HL-60 (cell line): ENCODE data around the gene SLC15A3.

ENCODE experiments used
- DNase-seq, 2 experiments: peaks; one replicate each; pipeline ENCODE4 v3.0.0-alpha.2; 2010 to 2020; ENCODE audit warnings: low read depth in 1 of 2, low spot score in 1 of 2
- H3K27ac ChIP-seq: fragments of 250-450 bp; sonication (Bioruptor Pico); replicated peaks from 2 replicates; pipeline ENCODE4 v1.5.1; 2020; ENCODE audit warnings: mild to moderate bottlenecking, moderate library complexity
- H3K27me3 ChIP-seq: fragments of 250-450 bp; sonication (Bioruptor Pico); 2 replicates; pipeline ENCODE4 v1.5.1; 2021; ENCODE audit warnings: mild to moderate bottlenecking, moderate library complexity; ENCODE audit not compliant: insufficient read depth, poor library complexity, severe bottlenecking
- H3K4me3 ChIP-seq: replicated peaks from 2 replicates; pipeline ENCODE4 v1.5.1; 2011; ENCODE audit warnings: mild to moderate bottlenecking, control low read depth, low read length; ENCODE audit not compliant: insufficient read depth
- CTCF ChIP-seq: IDR thresholded peaks from one replicate; pipeline ENCODE4 v1.5.1; 2011; ENCODE audit warnings: low read length, control low read depth, inconsistent platforms; ENCODE audit not compliant: insufficient read depth
- GABPA ChIP-seq: IDR thresholded peaks from 2 replicates; pipeline ENCODE4 v1.6.1; 2012; ENCODE audit warnings: low read depth
- POLR2AphosphoS5 ChIP-seq: IDR thresholded peaks from 2 replicates; pipeline ENCODE4 v1.6.1; 2012; ENCODE audit warnings: low read depth
- REST ChIP-seq: IDR thresholded peaks from 2 replicates; pipeline ENCODE4 v1.6.1; 2012; ENCODE audit warnings: low read depth; ENCODE audit not compliant: insufficient replicate concordance
- SPI1 ChIP-seq: IDR thresholded peaks from 2 replicates; pipeline ENCODE4 v1.6.1; 2012; ENCODE audit warnings: low read depth, mild to moderate bottlenecking, borderline replicate concordance

Gene SLC15A3

GRCh38 chr11:60897496-60897895, 54.5 kb downstream of the SLC15A3 start:
- DNase-seq: no peak
- TF ChIP-seq POLR2AphosphoS5 (no peak), GABPA (no peak), REST (no peak), CTCF (no peak), SPI1 (no peak)
- H3K4me3 ChIP-seq: no peak overlapping the region
- H3K27me3 ChIP-seq: no peaks in the 10 kb centered on the region
- no peak overlapping the region for H3K27ac ChIP-seq

- DNase-seq: no peak
- H3K27ac ChIP-seq: no peak overlapping the region
- TF ChIP-seq CTCF (no peak), GABPA (no peak), SPI1 (no peak; the same call in 1 of the 2 replicates), REST (no peak)
Observed at GRCh38 chr11:60895687-60896086, 56.3 kb downstream of the SLC15A3 start.

GRCh38 chr11:60891103-60891741, 60.8 kb downstream of the SLC15A3 start:
- TF ChIP-seq POLR2AphosphoS5: no peak
- no peak for TF ChIP-seq SPI1
- no peak for TF ChIP-seq GABPA
- TF ChIP-seq REST: no peak
- no peak for TF ChIP-seq CTCF
- Histone ChIP-seq H3K27me3 (no peaks in the 10 kb centered on the region), H3K27ac (no peak overlapping the region), H3K4me3 (no peak overlapping the region)
- no peak for DNase-seq

More at GRCh38 chr11:60895687-60896086, 56.3 kb downstream of the SLC15A3 start:
- Histone ChIP-seq H3K27me3 (no peaks in the 10 kb centered on the region), H3K4me3 (no peak overlapping the region)
